H9 (cell line): ENCODE results near the gene ITSN2. TPM values are rescaled to one million over a fixed set of nuclear protein-coding genes. Genes with fewer than 3 reads are reported as not detected.

Source experiments
- DNase-seq: peaks from one replicate; pipeline ENCODE4 v3.0.0-alpha.2; 2017
- H2AFZ ChIP-seq: one replicate; pipeline ENCODE4 v1.6.1; 2013; ENCODE audit warnings: mild to moderate bottlenecking, low read length, control low read depth, moderate library complexity
- H2AK5ac ChIP-seq: 2 replicates; pipeline ENCODE4 v1.6.1; 2013; ENCODE audit warnings: low read length, control low read depth, mixed read lengths; ENCODE audit not compliant: insufficient read length
- H2BK120ac ChIP-seq: one replicate; pipeline ENCODE4 v1.6.1; 2013; ENCODE audit warnings: low read depth, mild to moderate bottlenecking, low read length, control low read depth, inconsistent platforms; ENCODE audit not compliant: poor library complexity, severe bottlenecking
- H2BK12ac ChIP-seq: 2 replicates; pipeline ENCODE4 v1.6.1; 2013; ENCODE audit warnings: low read length, control low read depth, mixed read lengths, low read depth; ENCODE audit not compliant: insufficient read length
- H2BK15ac ChIP-seq: 2 replicates; pipeline ENCODE4 v1.6.1; 2013; ENCODE audit warnings: low read depth, low read length, control low read depth
- H2BK20ac ChIP-seq: one replicate; pipeline ENCODE4 v1.6.1; 2013; ENCODE audit warnings: low read depth, mild to moderate bottlenecking, low read length, control low read depth, inconsistent platforms; ENCODE audit not compliant: poor library complexity, severe bottlenecking
- H2BK5ac ChIP-seq: 2 replicates; pipeline ENCODE4 v1.6.1; 2013; ENCODE audit warnings: low read length, control low read depth, mixed read lengths; ENCODE audit not compliant: insufficient read length
- H3K14ac ChIP-seq: 2 replicates; pipeline ENCODE4 v1.6.1; 2013; ENCODE audit warnings: low read length, control low read depth; ENCODE audit not compliant: insufficient read depth
- H3K18ac ChIP-seq: 2 replicates; pipeline ENCODE4 v1.6.1; 2013; ENCODE audit warnings: low read depth, mild to moderate bottlenecking, mixed read lengths, low read length, control low read depth; ENCODE audit not compliant: insufficient read length
- H3K23ac ChIP-seq: 2 replicates; pipeline ENCODE4 v1.6.1; 2013; ENCODE audit warnings: low read length, control low read depth, mixed read lengths, low read depth; ENCODE audit not compliant: insufficient read length
- H3K23me2 ChIP-seq: 2 replicates; pipeline ENCODE4 v1.6.1; 2013; ENCODE audit warnings: low read depth, mild to moderate bottlenecking, mixed read lengths, low read length, control low read depth; ENCODE audit not compliant: insufficient read length, poor library complexity, severe bottlenecking
- H3K27ac ChIP-seq: 2 replicates; pipeline ENCODE4 v1.5.1; 2013; ENCODE audit warnings: low read length, control low read depth, mixed read lengths, low read depth; ENCODE audit not compliant: insufficient read length
- H3K27me3 ChIP-seq: 2 replicates; pipeline ENCODE4 v1.6.1; 2013; ENCODE audit warnings: low read length, control low read depth, inconsistent platforms; ENCODE audit not compliant: insufficient read depth
- H3K4ac ChIP-seq: 2 replicates; pipeline ENCODE4 v1.6.1; 2013; ENCODE audit warnings: low read depth, mild to moderate bottlenecking, control low read depth, inconsistent platforms, low read length, moderate library complexity
- H3K4me1 ChIP-seq: 2 replicates; pipeline ENCODE4 v1.6.1; 2013; ENCODE audit warnings: low read length, control low read depth, inconsistent platforms; ENCODE audit not compliant: insufficient read depth
- H3K4me2 ChIP-seq: 2 replicates; pipeline ENCODE4 v1.6.1; 2013; ENCODE audit warnings: low read length, control low read depth, mixed read lengths; ENCODE audit not compliant: insufficient read length, insufficient read depth
- H3K56ac ChIP-seq: 2 replicates; pipeline ENCODE4 v1.6.1; 2013; ENCODE audit warnings: low read depth, mild to moderate bottlenecking, mixed read lengths, low read length, control low read depth; ENCODE audit not compliant: insufficient read length
- H3K79me1 ChIP-seq: 2 replicates; pipeline ENCODE4 v1.6.1; 2013; ENCODE audit warnings: low read depth, mild to moderate bottlenecking, moderate library complexity, low read length, control low read depth, inconsistent platforms; ENCODE audit not compliant: insufficient read depth, poor library complexity, severe bottlenecking
- H3K79me2 ChIP-seq: 2 replicates; pipeline ENCODE4 v1.6.1; 2013; ENCODE audit warnings: low read length, control low read depth, inconsistent platforms; ENCODE audit not compliant: insufficient read depth
- H3K9ac ChIP-seq: 2 replicates; pipeline ENCODE4 v1.6.1; 2013; ENCODE audit warnings: low read length, control low read depth, mixed read lengths; ENCODE audit not compliant: insufficient read length; ENCODE audit errors: extremely low read depth
- H3K9me3 ChIP-seq: one replicate; pipeline ENCODE4 v1.6.1; 2013; ENCODE audit warnings: low read depth, low read length, inconsistent platforms; ENCODE audit not compliant: control insufficient read depth
- H3T11ph ChIP-seq: one replicate; pipeline ENCODE4 v1.6.1; 2013; ENCODE audit warnings: mild to moderate bottlenecking, low read length, control low read depth, inconsistent platforms
- H4K20me1 ChIP-seq: one replicate; pipeline ENCODE4 v1.6.1; 2013; ENCODE audit not compliant: control insufficient read depth, insufficient read length, insufficient read depth
- H4K5ac ChIP-seq: 2 replicates; pipeline ENCODE4 v1.6.1; 2013; ENCODE audit warnings: low read depth, mild to moderate bottlenecking, mixed read lengths, low read length, control low read depth; ENCODE audit not compliant: insufficient read length
- H4K8ac ChIP-seq: replicated peaks from 2 replicates; pipeline ENCODE4 v1.6.1; 2013; ENCODE audit warnings: low read length, control low read depth, mixed read lengths, low read depth; ENCODE audit not compliant: insufficient read length
- H4K91ac ChIP-seq: 2 replicates; pipeline ENCODE4 v1.6.1; 2013; ENCODE audit warnings: low read depth, mild to moderate bottlenecking, moderate library complexity, mixed read lengths, low read length, control low read depth; ENCODE audit not compliant: insufficient read length
- H3K27ac Mint-ChIP-seq, 3 experiments: 2 replicates in 2 of 3; 3 replicates in 1 of 3; pipeline ENCODE4 v1.8.0; 2020 to 2021; ENCODE audit warnings: mixed read lengths in 3 of 3, mild to moderate bottlenecking in 1 of 3, moderate library complexity in 1 of 3
- H3K27me3 Mint-ChIP-seq: 2 replicates; pipeline ENCODE4 v1.8.0; 2021; ENCODE audit warnings: low read depth, mild to moderate bottlenecking, moderate library complexity, mixed read lengths
- H3K36me3 Mint-ChIP-seq, 3 experiments: 2 replicates in 2 of 3; 3 replicates in 1 of 3; pipeline ENCODE4 v1.8.0; 2020 to 2021; ENCODE audit warnings: low read depth in 3 of 3, mixed read lengths in 3 of 3; ENCODE audit not compliant: insufficient read depth in 1 of 3
- H3K4me1 Mint-ChIP-seq, 2 experiments: 2 replicates each; pipeline ENCODE4 v1.8.0; 2020; ENCODE audit warnings: mixed read lengths in 2 of 2
- H3K4me3 Mint-ChIP-seq, 2 experiments: 2 replicates in 1 of 2; 3 replicates in 1 of 2; pipeline ENCODE4 v1.8.0; 2020 to 2021; ENCODE audit warnings: mild to moderate bottlenecking in 2 of 2, mixed read lengths in 2 of 2, moderate library complexity in 1 of 2
- H3K9me3 Mint-ChIP-seq, 2 experiments: 2 replicates in 1 of 2; 3 replicates in 1 of 2; pipeline ENCODE4 v1.8.0; 2020; ENCODE audit warnings: mild to moderate bottlenecking in 2 of 2, mixed read lengths in 2 of 2, moderate library complexity in 1 of 2
- CTCF ChIP-seq: fragments of 200-600 bp; sonication (generic); conservative IDR thresholded peaks from 3 replicates; pipeline ENCODE4 v1.8.0; 2021; ENCODE audit warnings: antibody characterized with exemption, mild to moderate bottlenecking
- WGBS: extraction: QIAGEN DNeasy Blood & Tissue Kit; methylation state at CpG from one replicate; pipeline ENCODE4 v1.1.7; 2013; ENCODE audit warnings: missing lambda C conversion rate, low lambda C conversion rate, mixed read lengths; ENCODE audit not compliant: insufficient read length; ENCODE audit errors: extremely low coverage; 5-methylcytosine and 5-hydroxymethylcytosine counted together
- total RNA-seq: library from RNA; stranded (reverse); gene quantifications from 2 replicates; pipeline ENCODE4 v1.2.1, GENCODE V29; 2021

The ITSN2 gene
- total RNA-seq, 1 experiment from 2014 or later: 17.0 TPM

DNA sequence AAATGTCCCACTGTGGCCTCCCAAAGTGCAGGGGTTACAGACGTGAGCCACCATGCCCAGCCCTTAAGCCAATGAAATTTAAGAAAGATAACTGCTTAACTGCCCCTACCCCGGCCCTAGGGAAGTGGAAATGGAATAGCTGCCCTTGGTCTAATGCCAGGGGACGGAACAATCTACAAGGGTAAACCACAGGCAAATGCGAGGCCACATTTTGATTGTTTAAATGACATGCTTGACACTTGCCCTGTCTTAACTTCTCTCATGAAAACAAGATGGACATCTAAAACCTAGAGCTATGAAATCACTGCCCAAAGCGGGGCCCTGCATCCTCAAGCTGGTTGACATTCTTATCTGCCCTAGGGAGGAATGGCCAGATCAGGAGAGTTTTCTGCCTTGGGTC lies 5.5 kb upstream of the ITSN2 start:
- H3K18ac ChIP-seq: no peak overlapping the region
- H2BK12ac ChIP-seq: no peak overlapping the region
- no peak overlapping the region for H3K9ac ChIP-seq
- H4K20me1 ChIP-seq: no peaks in the 10 kb centered on the region
- H3K9me3 ChIP-seq: no peaks in the 10 kb centered on the region
- no peaks in the 10 kb centered on the region for H3K27me3 ChIP-seq
- WGBS: no CpG with 5 or more reads among the region's 5 CpGs
- no peak for TF ChIP-seq CTCF
- H2BK15ac ChIP-seq: no peak overlapping the region
- Mint-ChIP-seq H3K9me3 (no peaks in the 10 kb centered on the region), H3K27ac (no peak overlapping the region), H3K4me1 (peaks cover 4% of the 10 kb centered on the region in 2 experiments), H3K4me3 (no peak overlapping the region; a peak in 1 of 5 replicates), H3K36me3 (no peaks in the 10 kb centered on the region; a peak in 1 of 7 replicates), H3K27me3 (peaks cover 14% of the 10 kb centered on the region)
- H2BK120ac ChIP-seq: no peak overlapping the region
- H3K79me1 ChIP-seq: no peaks in the 10 kb centered on the region
- no peak overlapping the region for H2BK20ac ChIP-seq
- H3K4me1 ChIP-seq: no peaks in the 10 kb centered on the region
- H3K56ac ChIP-seq: no peak overlapping the region
- no peaks in the 10 kb centered on the region for H3K79me2 ChIP-seq
- no peak overlapping the region for H3K4ac ChIP-seq
- no peak overlapping the region for H4K5ac ChIP-seq
- H3K23me2 ChIP-seq: no peaks in the 10 kb centered on the region
- no peak overlapping the region for H2AFZ ChIP-seq
- no peak overlapping the region for H3K14ac ChIP-seq
- H2BK5ac ChIP-seq: no peak overlapping the region
- no peak overlapping the region for H3K4me2 ChIP-seq
- H4K91ac ChIP-seq: no peak overlapping the region
- no peak overlapping the region for H2AK5ac ChIP-seq
- H3T11ph ChIP-seq: no peak overlapping the region
- H4K8ac ChIP-seq: no peak overlapping the region
- no peak for DNase-seq
- H3K23ac ChIP-seq: no peak overlapping the region
- no peak overlapping the region for H3K27ac ChIP-seq
